ENCODE data around the gene NRIP3.
A peak's percentile ranks its signal among the peaks of the same experiment; 100 is the strongest.
"Not testable (repeated sequence)": the region's sequence is repeated elsewhere in the genome, so short reads cannot be mapped to it uniquely, and the experiment has no call there.

NRIP3 gene

GRCh38 chr11:9015677-9016076 is 11.9 kb upstream of the NRIP3 start:
- no peaks in the 10 kb centered on the region for H3K79me2 ChIP-seq (ENCODE audit: control insufficient read depth, insufficient read depth, low read length)
- no peak overlapping the region for H2BK15ac ChIP-seq (replicated peaks; ENCODE audit: low read depth)
- no peak overlapping the region for H4K8ac ChIP-seq (ENCODE audit: low read depth, low read length)
- no peak overlapping the region for H3K23ac ChIP-seq (ENCODE audit: low read length)
- H3K9ac ChIP-seq (ENCODE audit: low read length) = no peak overlapping the region
- no peak overlapping the region for H3K18ac ChIP-seq (ENCODE audit: low read length)
- H2BK120ac ChIP-seq (ENCODE audit: low read depth, low read length) = no peak overlapping the region
- peak; percentile 89 for DNase-seq
- no peak overlapping the region for H4K5ac ChIP-seq (ENCODE audit: low read length)
- H3K4me2 ChIP-seq (ENCODE audit: low read length) = no peak overlapping the region
- no peak overlapping the region for H3K4me3 ChIP-seq (ENCODE audit: low read length)
- no peak overlapping the region for H3K27ac ChIP-seq (ENCODE audit: low read depth, low read length)
- no CpG with 5 or more reads among the region's 4 CpGs for WGBS (ENCODE audit: extremely low coverage, insufficient coverage, low lambda C conversion rate)
- no peak overlapping the region for H2AK5ac ChIP-seq (ENCODE audit: low read length)
- H2BK5ac ChIP-seq (ENCODE audit: low read length) = no peak overlapping the region
- H3K79me1 ChIP-seq (ENCODE audit: low read length) = no peaks in the 10 kb centered on the region
- H3K56ac ChIP-seq (ENCODE audit: low read length) = no peak overlapping the region
- no peaks in the 10 kb centered on the region for H3K27me3 ChIP-seq (ENCODE audit: insufficient read depth, low read length, poor library complexity)
- H3K4ac ChIP-seq (ENCODE audit: low read depth, low read length) = no peak overlapping the region
- H3K4me1 ChIP-seq (ENCODE audit: control insufficient read depth, low read depth, low read length) = no peaks in the 10 kb centered on the region
- H3K36me3 ChIP-seq (ENCODE audit: control insufficient read depth, insufficient read depth, low read length) = no peaks in the 10 kb centered on the region

- no CpG with 5 or more reads among the region's 3 CpGs for WGBS (ENCODE audit: extremely low coverage, insufficient coverage, low lambda C conversion rate)
- H2BK15ac ChIP-seq (replicated peaks; ENCODE audit: low read depth) = no peak overlapping the region
- DNase-seq = no peak
- no peak overlapping the region for H2BK5ac ChIP-seq (ENCODE audit: low read length)
- H4K8ac ChIP-seq (ENCODE audit: low read depth, low read length) = no peak overlapping the region
- H3K27me3 ChIP-seq (ENCODE audit: insufficient read depth, low read length, poor library complexity) = no peaks in the 10 kb centered on the region
- no peak overlapping the region for H3K4me3 ChIP-seq (ENCODE audit: low read length)
- no peak overlapping the region for H2BK120ac ChIP-seq (ENCODE audit: low read depth, low read length)
- H3K4me1 ChIP-seq (ENCODE audit: control insufficient read depth, low read depth, low read length) = no peaks in the 10 kb centered on the region
- no peaks in the 10 kb centered on the region for H3K36me3 ChIP-seq (ENCODE audit: control insufficient read depth, insufficient read depth, low read length)
- no peak overlapping the region for H3K27ac ChIP-seq (ENCODE audit: low read depth, low read length)
- H3K79me1 ChIP-seq (ENCODE audit: low read length) = no peaks in the 10 kb centered on the region
- no peak overlapping the region for H2AK5ac ChIP-seq (ENCODE audit: low read length)
- no peak overlapping the region for H3K23ac ChIP-seq (ENCODE audit: low read length)
- H3K4me2 ChIP-seq (ENCODE audit: low read length) = no peak overlapping the region
- H3K4ac ChIP-seq (ENCODE audit: low read depth, low read length) = no peak overlapping the region
- no peaks in the 10 kb centered on the region for H3K79me2 ChIP-seq (ENCODE audit: control insufficient read depth, insufficient read depth, low read length)
- no peak overlapping the region for H3K18ac ChIP-seq (ENCODE audit: low read length)
- H4K5ac ChIP-seq (ENCODE audit: low read length) = no peak overlapping the region
- no peak overlapping the region for H3K56ac ChIP-seq (ENCODE audit: low read length)
- no peak overlapping the region for H3K9ac ChIP-seq (ENCODE audit: low read length)
Measured at GRCh38 chr11:9014826-9015225, 11.0 kb upstream of the NRIP3 start.

GRCh38 chr11:9013373-9013772 is 9.6 kb upstream of the NRIP3 start:
- Histone ChIP-seq H3K36me3 (ENCODE audit: control insufficient read depth, insufficient read depth, low read length) (no peaks in the 10 kb centered on the region), H2BK120ac (ENCODE audit: low read depth, low read length) (no peak overlapping the region), H3K18ac (ENCODE audit: low read length) (no peak overlapping the region), H3K79me2 (ENCODE audit: control insufficient read depth, insufficient read depth, low read length) (no peaks in the 10 kb centered on the region), H2BK15ac (replicated peaks; ENCODE audit: low read depth) (no peak overlapping the region), H2AK5ac (ENCODE audit: low read length) (no peak overlapping the region), H3K56ac (ENCODE audit: low read length) (no peak overlapping the region), H3K4me3 (ENCODE audit: low read length) (no peak overlapping the region), H3K23ac (ENCODE audit: low read length) (no peak overlapping the region), H3K27ac (ENCODE audit: low read depth, low read length) (no peak overlapping the region), H3K79me1 (ENCODE audit: low read length) (no peaks in the 10 kb centered on the region), H4K5ac (ENCODE audit: low read length) (no peak overlapping the region), H2BK5ac (ENCODE audit: low read length) (no peak overlapping the region), H3K4me1 (ENCODE audit: control insufficient read depth, low read depth, low read length) (no peaks in the 10 kb centered on the region), H3K9ac (ENCODE audit: low read length) (no peak overlapping the region), H3K27me3 (ENCODE audit: insufficient read depth, low read length, poor library complexity) (no peaks in the 10 kb centered on the region), H3K4ac (ENCODE audit: low read depth, low read length) (no peak overlapping the region), H3K4me2 (ENCODE audit: low read length) (no peak overlapping the region), H4K8ac (ENCODE audit: low read depth, low read length) (no peak overlapping the region)
- no peak for DNase-seq
- no CpG with 5 or more reads among the region's 4 CpGs for WGBS (ENCODE audit: extremely low coverage, insufficient coverage, low lambda C conversion rate)

DNA sequence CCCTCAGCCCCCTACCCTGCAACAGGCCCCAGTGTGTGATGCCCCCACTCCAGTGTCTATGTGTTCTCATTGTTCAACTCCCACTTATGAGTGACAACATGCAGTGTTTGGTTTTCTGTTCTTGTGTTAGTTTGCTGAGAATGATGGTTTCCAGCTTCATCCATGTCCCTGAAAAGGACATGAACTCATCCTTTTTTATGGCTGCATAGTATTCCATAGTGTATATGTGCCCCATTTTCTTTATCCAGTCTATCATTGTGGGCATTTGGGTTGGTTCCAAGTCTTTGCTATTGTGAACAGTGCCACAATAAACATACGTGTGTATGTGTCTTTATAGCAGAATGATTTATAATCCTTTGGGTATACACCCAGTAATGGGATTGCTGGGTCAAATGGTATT is 5.7 kb upstream of the NRIP3 start:
- H3K4ac ChIP-seq (ENCODE audit: low read depth, low read length); H3K23ac ChIP-seq (ENCODE audit: low read length); H3K27ac ChIP-seq (ENCODE audit: low read depth, low read length); H3K79me1 ChIP-seq (ENCODE audit: low read length); H3K9ac ChIP-seq (ENCODE audit: low read length); H3K4me1 ChIP-seq (ENCODE audit: control insufficient read depth, low read depth, low read length); H3K36me3 ChIP-seq (ENCODE audit: control insufficient read depth, insufficient read depth, low read length); DNase-seq; H2BK120ac ChIP-seq (ENCODE audit: low read depth, low read length); H3K79me2 ChIP-seq (ENCODE audit: control insufficient read depth, insufficient read depth, low read length); H3K56ac ChIP-seq (ENCODE audit: low read length); H3K18ac ChIP-seq (ENCODE audit: low read length); H2BK5ac ChIP-seq (ENCODE audit: low read length); H4K5ac ChIP-seq (ENCODE audit: low read length); H4K8ac ChIP-seq (ENCODE audit: low read depth, low read length); H2BK15ac ChIP-seq (replicated peaks; ENCODE audit: low read depth); H3K4me3 ChIP-seq (ENCODE audit: low read length); H2AK5ac ChIP-seq (ENCODE audit: low read length); H3K4me2 ChIP-seq (ENCODE audit: low read length): not testable (repeated sequence)
- H3K27me3 ChIP-seq (ENCODE audit: insufficient read depth, low read length, poor library complexity) = peaks cover 14% of the 10 kb centered on the region
- WGBS (ENCODE audit: extremely low coverage, insufficient coverage, low lambda C conversion rate) = no CpG with 5 or more reads among the region's 1 CpG

GRCh38 chr11:9008661-9009060 is 4.9 kb upstream of the NRIP3 start:
- Histone ChIP-seq H3K4me2 (ENCODE audit: low read length) (no peak overlapping the region), H2BK5ac (ENCODE audit: low read length) (no peak overlapping the region), H2BK120ac (ENCODE audit: low read depth, low read length) (no peak overlapping the region), H3K18ac (ENCODE audit: low read length) (no peak overlapping the region), H3K79me2 (ENCODE audit: control insufficient read depth, insufficient read depth, low read length) (no peaks in the 10 kb centered on the region), H2BK15ac (replicated peaks; ENCODE audit: low read depth) (no peak overlapping the region), H3K27ac (ENCODE audit: low read depth, low read length) (no peak overlapping the region), H3K9ac (ENCODE audit: low read length) (no peak overlapping the region), H3K56ac (ENCODE audit: low read length) (no peak overlapping the region), H4K8ac (ENCODE audit: low read depth, low read length) (no peak overlapping the region), H3K4ac (ENCODE audit: low read depth, low read length) (no peak overlapping the region), H3K4me3 (ENCODE audit: low read length) (no peak overlapping the region), H3K36me3 (ENCODE audit: control insufficient read depth, insufficient read depth, low read length) (no peaks in the 10 kb centered on the region), H4K5ac (ENCODE audit: low read length) (no peak overlapping the region), H3K4me1 (ENCODE audit: control insufficient read depth, low read depth, low read length) (no peaks in the 10 kb centered on the region), H3K79me1 (ENCODE audit: low read length) (no peaks in the 10 kb centered on the region), H3K27me3 (ENCODE audit: insufficient read depth, low read length, poor library complexity) (peaks cover 21% of the 10 kb centered on the region), H2AK5ac (ENCODE audit: low read length) (no peak overlapping the region), H3K23ac (ENCODE audit: low read length) (no peak overlapping the region)
- no CpG with 5 or more reads among the region's 1 CpG for WGBS (ENCODE audit: extremely low coverage, insufficient coverage, low lambda C conversion rate)
- DNase-seq = no peak

- Histone ChIP-seq H2AK5ac (ENCODE audit: low read length) (no peak overlapping the region), H2BK15ac (replicated peaks; ENCODE audit: low read depth) (no peak overlapping the region), H3K4me1 (ENCODE audit: control insufficient read depth, low read depth, low read length) (no peaks in the 10 kb centered on the region), H3K79me1 (ENCODE audit: low read length) (no peaks in the 10 kb centered on the region), H3K23ac (ENCODE audit: low read length) (no peak overlapping the region), H3K36me3 (ENCODE audit: control insufficient read depth, insufficient read depth, low read length) (no peaks in the 10 kb centered on the region), H3K4me3 (ENCODE audit: low read length) (no peak overlapping the region), H3K79me2 (ENCODE audit: control insufficient read depth, insufficient read depth, low read length) (no peaks in the 10 kb centered on the region), H3K27ac (ENCODE audit: low read depth, low read length) (no peak overlapping the region), H3K4ac (ENCODE audit: low read depth, low read length) (no peak overlapping the region), H4K5ac (ENCODE audit: low read length) (no peak overlapping the region), H3K9ac (ENCODE audit: low read length) (no peak overlapping the region), H2BK120ac (ENCODE audit: low read depth, low read length) (no peak overlapping the region), H3K27me3 (ENCODE audit: insufficient read depth, low read length, poor library complexity) (peaks cover 25% of the 10 kb centered on the region), H4K8ac (ENCODE audit: low read depth, low read length) (no peak overlapping the region), H3K4me2 (ENCODE audit: low read length) (no peak overlapping the region), H3K18ac (ENCODE audit: low read length) (no peak overlapping the region), H2BK5ac (ENCODE audit: low read length) (no peak overlapping the region), H3K56ac (ENCODE audit: low read length) (no peak overlapping the region)
- no CpG with 5 or more reads among the region's 3 CpGs for WGBS (ENCODE audit: extremely low coverage, insufficient coverage, low lambda C conversion rate)
- DNase-seq = no peak
Measured at GRCh38 chr11:9008011-9008550, 4.3 kb upstream of the NRIP3 start.

Measured in mesendoderm (in vitro differentiated cells).